Measurements from ENCODE around the gene ORC2.
A peak's percentile ranks its signal among the peaks of the same experiment; 100 is the strongest.
"Not testable (repeated sequence)": the region's sequence is repeated elsewhere in the genome, so short reads cannot be mapped to it uniquely, and the experiment has no call there.

Gene ORC2

GRCh38 chr2:200963124-200963917 is at the start of gene ORC2:
Gene ORC2, minus strand, starts transcription at chr2:200963660. Its CDS starts 5,537 bp downstream, at chr2:200958123.
- peak; percentile 92 for DNase-seq

GRCh38 chr2:201008296-201008829 is 44.9 kb upstream of the ORC2 start:
- DNase-seq: no peak

- no peak for DNase-seq
Observed at GRCh38 chr2:201007584-201007998, 44.1 kb upstream of the ORC2 start.

- no peak for DNase-seq
Observed at GRCh38 chr2:201006704-201007103, 43.2 kb upstream of the ORC2 start.

GRCh38 chr2:201004370-201004769 is 40.9 kb upstream of the ORC2 start:
- DNase-seq: no peak

- DNase-seq: peak; percentile 13
Observed at GRCh38 chr2:200993097-200993496, 29.6 kb upstream of the ORC2 start.

- DNase-seq: no peak
Observed at GRCh38 chr2:200987137-200987536, 23.7 kb upstream of the ORC2 start.

- peak; percentile 37 for DNase-seq
Observed at GRCh38 chr2:200985799-200986198, 22.3 kb upstream of the ORC2 start.

- no peak for DNase-seq
Observed at GRCh38 chr2:200976710-200977109, 13.2 kb upstream of the ORC2 start.

- no peak for DNase-seq
Observed at GRCh38 chr2:200975672-200976071, 12.2 kb upstream of the ORC2 start.

GRCh38 chr2:200970057-200970456 is 6.6 kb upstream of the ORC2 start:
- not testable (repeated sequence) for DNase-seq

- no peak for DNase-seq
Observed at GRCh38 chr2:200968735-200969134, 5.3 kb upstream of the ORC2 start.

- no peak for DNase-seq
Observed at GRCh38 chr2:200968162-200968561, 4.7 kb upstream of the ORC2 start.

- peak; percentile 89 for DNase-seq
Observed at GRCh38 chr2:200966770-200967169, 3.3 kb upstream of the ORC2 start.

- DNase-seq: no peak
Observed at GRCh38 chr2:200964498-200964897, 1.0 kb upstream of the ORC2 start.

- DNase-seq: not testable (repeated sequence)
Observed at GRCh38 chr2:200963918-200964252, 425 bp upstream of the ORC2 start.

GRCh38 chr2:200962811-200963123 is 693 bp downstream of the ORC2 start:
- DNase-seq: no peak

- DNase-seq: no peak
Observed at GRCh38 chr2:200961674-200962073, 1.8 kb downstream of the ORC2 start.

GRCh38 chr2:200950378-200950777 is 13.1 kb downstream of the ORC2 start:
- no peak for DNase-seq

GRCh38 chr2:200945395-200945729 is 18.1 kb downstream of the ORC2 start:
- DNase-seq: no peak

GRCh38 chr2:200944467-200945394 is 18.7 kb downstream of the ORC2 start:
- DNase-seq: peak; percentile 93

GRCh38 chr2:200943527-200944105 is 19.8 kb downstream of the ORC2 start:
- DNase-seq: no peak

GRCh38 chr2:200939832-200940231 is 23.6 kb downstream of the ORC2 start:
- no peak for DNase-seq
